Heart left ventricle (tissue), 13 donors: ENCODE data around the gene NTM.

Source experiments
- POLR2A ChIP-seq, 2 donors: fragments of 450-650 bp; IDR thresholded peaks; one replicate each; pipeline ENCODE4 v1.6.1; 2017; ENCODE audit warnings: antibody characterized with exemption in 2 of 2, mild to moderate bottlenecking in 2 of 2, moderate library complexity in 2 of 2
- TF ChIP-seq, protein P1 (sequence below), 12 donors: fragments of 200-600 bp; sonication (generic) in 4 of 12; IDR thresholded peaks; one replicate each; pipeline versions ENCODE4 v1.5.0 to v1.8.0; 2018 to 2022; ENCODE audit warnings: antibody characterized with exemption in 12 of 12, mild to moderate bottlenecking in 5 of 12
- donor health status: ischemic (EF 13 %, LVEDD 7.1; RV severe dilation, severe dysfunction).
- donor health status: DM: no; HTN: yes; CAD: no.
- donor health status: DM: no; HTN: no; CAD: no.
- donor health status: ischemic (EF 25% LVEDD 6.9; RV normal size, moderate dysfunction).
- donor health status: ischemic (EF 25% LVEDD 5.7; RV mildly dilated, moderate dysfunction).
- donor health status: ischemic (EF 35%, LVEDD 5.7; RV mildly dilated, moderate dysfunction).
- donor health status: nonischemic (EF 11% LVEDD 7.7; RV severe dilation, severe dysfunction).
- donor health status: DM: yes; HTN: yes; CAD: no.
- donor health status: PGD.
- donor health status: ischemic (EF 29% LVEDD 5.4; RV normal size, mild dysfunction).
- donor health status: nonischemic (EF 23%, LVEDD 6.1; RV moderate dilation, normal function).

DNA sequence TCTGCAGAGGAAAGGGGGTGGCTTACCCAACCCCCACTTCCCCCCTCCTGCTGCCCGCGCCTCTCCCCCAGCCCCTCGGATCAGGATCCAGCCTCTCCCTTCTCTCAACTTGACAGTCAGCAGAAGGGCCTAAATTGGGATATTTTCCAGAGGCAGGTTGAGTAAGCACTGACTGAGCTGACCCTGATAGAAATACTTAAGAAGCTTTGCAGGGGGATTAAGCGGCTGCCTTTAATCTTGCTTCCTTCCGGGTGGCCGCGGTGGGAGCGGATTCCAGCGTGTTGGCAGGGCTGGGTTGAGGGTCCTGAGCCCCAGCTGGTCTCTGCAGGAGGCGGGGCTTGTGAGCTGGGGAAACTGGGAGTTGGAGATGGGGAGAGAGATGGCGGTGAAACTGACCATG is 445.2 kb downstream of the NTM start:
- TF ChIP-seq, protein P1, sequence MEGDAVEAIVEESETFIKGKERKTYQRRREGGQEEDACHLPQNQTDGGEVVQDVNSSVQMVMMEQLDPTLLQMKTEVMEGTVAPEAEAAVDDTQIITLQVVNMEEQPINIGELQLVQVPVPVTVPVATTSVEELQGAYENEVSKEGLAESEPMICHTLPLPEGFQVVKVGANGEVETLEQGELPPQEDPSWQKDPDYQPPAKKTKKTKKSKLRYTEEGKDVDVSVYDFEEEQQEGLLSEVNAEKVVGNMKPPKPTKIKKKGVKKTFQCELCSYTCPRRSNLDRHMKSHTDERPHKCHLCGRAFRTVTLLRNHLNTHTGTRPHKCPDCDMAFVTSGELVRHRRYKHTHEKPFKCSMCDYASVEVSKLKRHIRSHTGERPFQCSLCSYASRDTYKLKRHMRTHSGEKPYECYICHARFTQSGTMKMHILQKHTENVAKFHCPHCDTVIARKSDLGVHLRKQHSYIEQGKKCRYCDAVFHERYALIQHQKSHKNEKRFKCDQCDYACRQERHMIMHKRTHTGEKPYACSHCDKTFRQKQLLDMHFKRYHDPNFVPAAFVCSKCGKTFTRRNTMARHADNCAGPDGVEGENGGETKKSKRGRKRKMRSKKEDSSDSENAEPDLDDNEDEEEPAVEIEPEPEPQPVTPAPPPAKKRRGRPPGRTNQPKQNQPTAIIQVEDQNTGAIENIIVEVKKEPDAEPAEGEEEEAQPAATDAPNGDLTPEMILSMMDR (IDR thresholded peaks at IDR 0.05), result no peak
- no peak for TF ChIP-seq POLR2A (IDR thresholded peaks at IDR 0.05)
